Uterus (tissue), 4 donors: ENCODE measurements around the gene FFAR3. TPM values are rescaled to one million over a fixed set of nuclear protein-coding genes. Genes with fewer than 3 reads are reported as not detected.

Source experiments
- DNase-seq, 2 donors: peaks; one replicate each; pipeline ENCODE4 v3.0.0-alpha.2; 2019 to 2020
- H3K27ac ChIP-seq, 2 donors: fragments of 200-600 bp; sonication (generic); 1 replicate in 1 of 2; 2 replicates in 1 of 2; pipeline ENCODE4 v1.5.1; 2016 to 2018
- H3K27me3 ChIP-seq, 2 donors: fragments of 200-600 bp; sonication (generic); one replicate each; pipeline ENCODE4 v1.5.1; 2018 to 2019; ENCODE audit warnings: control low read depth in 1 of 2
- H3K36me3 ChIP-seq, 2 donors: fragments of 200-600 bp; sonication (generic); one replicate each; pipeline ENCODE4 v1.5.1; 2019; ENCODE audit warnings: control low read depth in 1 of 2
- H3K4me1 ChIP-seq, 2 donors: fragments of 200-600 bp; sonication (generic); one replicate each; pipeline ENCODE4 v1.5.1; 2018 to 2019; ENCODE audit warnings: control low read depth in 1 of 2
- H3K4me3 ChIP-seq, 2 donors: fragments of 200-600 bp; sonication (generic); 1 replicate in 1 of 2; 2 replicates in 1 of 2; pipeline ENCODE4 v1.5.1; 2018 to 2019; ENCODE audit warnings: mild to moderate bottlenecking in 1 of 2
- H3K9me3 ChIP-seq, 2 donors: fragments of 200-600 bp; sonication (generic); one replicate each; pipeline ENCODE4 v1.5.1; 2019; ENCODE audit warnings: control low read depth in 1 of 2
- POLR2A ChIP-seq, 2 donors: fragments of 450-650 bp; IDR thresholded peaks; one replicate each; pipeline ENCODE4 v1.6.1; 2016; ENCODE audit warnings: antibody characterized with exemption in 2 of 2, mild to moderate bottlenecking in 1 of 2, moderate library complexity in 1 of 2
- intact Hi-C: fragments of 100-400 bp; cut with DNase I; formaldehyde crosslinking; loops from one replicate; pipeline ENCODE4 v1.15.1; 2023; ENCODE audit warnings: low total_unique reads
- total RNA-seq, 4 donors: library from RNA; depleted of rRNA in 3 of 4; stranded (reverse); fragments of >200 nt in 3 of 4; gene quantifications; one replicate each; pipeline versions ENCODE4 v1.1.0 to v1.2.4, GENCODE V29; 2014 to 2023
- TF ChIP-seq, protein P1 (sequence below), 4 experiments: fragments of 200-600 bp in 2 of 4; fragments of 450-650 bp in 2 of 4; sonication (generic) in 2 of 4; IDR thresholded peaks; one replicate each; pipeline ENCODE4 v1.5.1; 2016 to 2019; ENCODE audit warnings: antibody characterized with exemption in 4 of 4, mild to moderate bottlenecking in 2 of 4, moderate library complexity in 1 of 4
- donor health status: DM: yes; HTN: yes; CAD: no.

Gene FFAR3
- total RNA-seq, 4 donors from 2014 or later, result not detected

DNA sequence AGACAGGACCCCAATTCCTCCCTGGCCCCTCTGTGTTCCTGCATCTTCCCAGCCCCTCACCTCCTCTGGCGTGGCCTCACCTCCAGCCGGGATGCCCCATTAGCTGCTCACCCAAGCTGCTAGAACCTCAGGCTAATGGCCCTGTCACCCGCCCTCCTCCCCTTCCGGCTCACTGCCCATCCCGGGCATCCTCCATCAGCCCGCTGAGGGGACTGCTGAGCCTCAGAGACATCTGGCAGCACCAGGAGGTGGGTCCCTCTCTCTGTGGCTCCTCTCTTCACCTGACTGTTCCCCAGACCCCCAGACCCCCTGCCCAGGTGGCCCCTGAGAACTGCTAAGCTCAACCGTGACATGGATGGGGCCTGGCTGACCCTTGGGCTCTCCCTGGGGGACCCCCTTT, 7.7 kb upstream of the FFAR3 start:
- H3K36me3 ChIP-seq, result no peaks in the 10 kb centered on the region
- H3K9me3 ChIP-seq, result no peaks in the 10 kb centered on the region
- H3K4me3 ChIP-seq, result no peak overlapping the region
- intact Hi-C loops, result no loop called here
- DNase-seq, result no peak
- no peaks in the 10 kb centered on the region for H3K27me3 ChIP-seq
- H3K27ac ChIP-seq, result no peak overlapping the region
- TF ChIP-seq POLR2A (IDR thresholded peaks at IDR 0.05), result no peak
- H3K4me1 ChIP-seq, result no peaks in the 10 kb centered on the region

DNA sequence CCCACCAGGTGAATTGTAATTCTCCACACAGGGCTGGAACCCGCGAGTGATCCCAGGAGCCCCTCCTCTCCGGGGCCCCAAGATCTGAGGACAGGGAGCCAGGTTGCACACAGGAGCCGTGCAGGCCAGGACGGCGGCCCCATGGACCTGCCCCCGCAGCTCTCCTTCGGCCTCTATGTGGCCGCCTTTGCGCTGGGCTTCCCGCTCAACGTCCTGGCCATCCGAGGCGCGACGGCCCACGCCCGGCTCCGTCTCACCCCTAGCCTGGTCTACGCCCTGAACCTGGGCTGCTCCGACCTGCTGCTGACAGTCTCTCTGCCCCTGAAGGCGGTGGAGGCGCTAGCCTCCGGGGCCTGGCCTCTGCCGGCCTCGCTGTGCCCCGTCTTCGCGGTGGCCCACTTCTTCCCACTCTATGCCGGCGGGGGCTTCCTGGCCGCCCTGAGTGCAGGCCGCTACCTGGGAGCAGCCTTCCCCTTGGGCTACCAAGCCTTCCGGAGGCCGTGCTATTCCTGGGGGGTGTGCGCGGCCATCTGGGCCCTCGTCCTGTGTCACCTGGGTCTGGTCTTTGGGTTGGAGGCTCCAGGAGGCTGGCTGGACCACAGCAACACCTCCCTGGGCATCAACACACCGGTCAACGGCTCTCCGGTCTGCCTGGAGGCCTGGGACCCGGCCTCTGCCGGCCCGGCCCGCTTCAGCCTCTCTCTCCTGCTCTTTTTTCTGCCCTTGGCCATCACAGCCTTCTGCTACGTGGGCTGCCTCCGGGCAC, 6.7 kb upstream of the FFAR3 start:
- TF ChIP-seq POLR2A (IDR thresholded peaks at IDR 0.05), result no peak
- TF ChIP-seq, protein P1, sequence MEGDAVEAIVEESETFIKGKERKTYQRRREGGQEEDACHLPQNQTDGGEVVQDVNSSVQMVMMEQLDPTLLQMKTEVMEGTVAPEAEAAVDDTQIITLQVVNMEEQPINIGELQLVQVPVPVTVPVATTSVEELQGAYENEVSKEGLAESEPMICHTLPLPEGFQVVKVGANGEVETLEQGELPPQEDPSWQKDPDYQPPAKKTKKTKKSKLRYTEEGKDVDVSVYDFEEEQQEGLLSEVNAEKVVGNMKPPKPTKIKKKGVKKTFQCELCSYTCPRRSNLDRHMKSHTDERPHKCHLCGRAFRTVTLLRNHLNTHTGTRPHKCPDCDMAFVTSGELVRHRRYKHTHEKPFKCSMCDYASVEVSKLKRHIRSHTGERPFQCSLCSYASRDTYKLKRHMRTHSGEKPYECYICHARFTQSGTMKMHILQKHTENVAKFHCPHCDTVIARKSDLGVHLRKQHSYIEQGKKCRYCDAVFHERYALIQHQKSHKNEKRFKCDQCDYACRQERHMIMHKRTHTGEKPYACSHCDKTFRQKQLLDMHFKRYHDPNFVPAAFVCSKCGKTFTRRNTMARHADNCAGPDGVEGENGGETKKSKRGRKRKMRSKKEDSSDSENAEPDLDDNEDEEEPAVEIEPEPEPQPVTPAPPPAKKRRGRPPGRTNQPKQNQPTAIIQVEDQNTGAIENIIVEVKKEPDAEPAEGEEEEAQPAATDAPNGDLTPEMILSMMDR (IDR thresholded peaks at IDR 0.05), result no peak
- Histone ChIP-seq H3K4me3 (no peak overlapping the region), H3K36me3 (no peaks in the 10 kb centered on the region), H3K27me3 (no peaks in the 10 kb centered on the region), H3K4me1 (no peaks in the 10 kb centered on the region), H3K27ac (no peak overlapping the region), H3K9me3 (no peaks in the 10 kb centered on the region)
- no peak for DNase-seq
- intact Hi-C loops, result no loop called here

- DNase-seq, result no peak
- TF ChIP-seq POLR2A (IDR thresholded peaks at IDR 0.05), result no peak
- TF ChIP-seq, protein P1 (IDR thresholded peaks at IDR 0.05), result no peak
- Histone ChIP-seq H3K9me3 (no peaks in the 10 kb centered on the region), H3K36me3 (no peaks in the 10 kb centered on the region), H3K4me1 (no peaks in the 10 kb centered on the region), H3K27ac (no peak overlapping the region), H3K4me3 (no peak overlapping the region), H3K27me3 (no peaks in the 10 kb centered on the region)
- intact Hi-C loops, result no loop called here
Observed at GRCh38 chr19:35352177-35352447, 6.1 kb upstream of the FFAR3 start.

DNA sequence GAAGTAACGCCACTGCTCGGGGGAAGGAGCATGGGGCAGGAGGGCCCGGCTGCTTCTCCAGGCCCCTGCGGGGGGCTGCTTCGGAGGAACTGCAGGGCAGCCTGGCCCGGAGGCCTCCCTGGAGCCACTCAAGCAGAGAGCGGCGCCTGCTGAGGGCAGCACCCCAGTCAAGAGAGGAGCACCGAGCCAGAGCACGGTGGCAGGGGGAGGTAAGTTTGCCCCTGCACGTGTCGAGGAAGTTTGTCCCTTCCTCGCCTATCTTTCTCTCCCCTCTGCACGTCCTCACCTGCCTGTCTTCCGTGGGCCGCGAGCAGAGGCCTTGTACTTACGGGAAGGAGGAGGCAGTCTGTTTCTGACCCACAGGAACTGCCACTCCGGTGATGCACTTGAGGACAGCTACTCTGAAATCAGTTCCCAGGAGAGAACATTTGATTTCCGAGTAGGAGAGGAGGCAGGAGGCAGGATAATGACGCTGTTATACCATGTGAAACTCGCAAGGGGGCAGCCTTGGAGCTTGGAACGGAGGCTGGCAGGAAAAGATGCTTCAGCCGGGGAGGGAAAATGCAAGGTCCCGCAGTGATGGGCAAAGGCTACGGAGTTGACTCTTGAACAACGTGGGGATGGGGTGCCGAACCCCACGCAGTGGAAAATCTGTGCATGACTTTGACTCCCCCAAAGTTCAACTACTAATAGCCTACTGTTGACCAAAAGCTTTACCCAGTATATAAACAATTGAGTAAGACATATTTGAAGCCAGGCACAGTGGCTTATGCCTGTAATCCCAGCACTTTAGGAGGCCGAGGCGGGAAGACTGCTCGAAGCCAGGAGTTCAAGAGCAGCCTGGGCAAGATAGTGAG, 5.6 kb upstream of the FFAR3 start:
- peak in 1 of 2 donors; percentile 44 for DNase-seq
- H3K4me3 ChIP-seq, result no peak overlapping the region
- intact Hi-C loops, result no loop called here
- H3K27ac ChIP-seq, result no peak overlapping the region
- no peaks in the 10 kb centered on the region for H3K36me3 ChIP-seq
- TF ChIP-seq, protein P1 (IDR thresholded peaks at IDR 0.05), result peak; percentile 41 to 74 (median 56)
- no peak for TF ChIP-seq POLR2A (IDR thresholded peaks at IDR 0.05)
- H3K4me1 ChIP-seq, result no peaks in the 10 kb centered on the region
- no peaks in the 10 kb centered on the region for H3K9me3 ChIP-seq
- H3K27me3 ChIP-seq, result no peaks in the 10 kb centered on the region

GRCh38 chr19:35353635-35354034, 4.6 kb upstream of the FFAR3 start:
- Histone ChIP-seq H3K36me3 (no peaks in the 10 kb centered on the region), H3K27ac (no peak overlapping the region), H3K27me3 (no peaks in the 10 kb centered on the region), H3K4me1 (no peaks in the 10 kb centered on the region), H3K9me3 (no peaks in the 10 kb centered on the region), H3K4me3 (no peak overlapping the region)
- intact Hi-C loops, result no loop called here
- no peak for DNase-seq
- no peak for TF ChIP-seq POLR2A (IDR thresholded peaks at IDR 0.05)
- TF ChIP-seq, protein P1 (IDR thresholded peaks at IDR 0.05), result no peak
